Activated CD8-positive, alpha-beta memory T cell treated with anti-CD3 and anti-CD28 coated beads for 48 hours (primary cell): Measurements from ENCODE around the gene ARHGEF4.
"Not testable (repeated sequence)": the region's sequence is repeated elsewhere in the genome, so short reads cannot be mapped to it uniquely, and the experiment has no call there.

Source experiments
- DNase-seq, 3 experiments: peaks; one replicate each; pipeline ENCODE4 v3.0.0-alpha.2; 2020; ENCODE audit warnings: low read depth in 2 of 3, low spot score in 2 of 3

Gene ARHGEF4

GRCh38 chr2:130883496-130883895 lies 46.8 kb downstream of the ARHGEF4 start:
- DNase-seq = no peak

DNA sequence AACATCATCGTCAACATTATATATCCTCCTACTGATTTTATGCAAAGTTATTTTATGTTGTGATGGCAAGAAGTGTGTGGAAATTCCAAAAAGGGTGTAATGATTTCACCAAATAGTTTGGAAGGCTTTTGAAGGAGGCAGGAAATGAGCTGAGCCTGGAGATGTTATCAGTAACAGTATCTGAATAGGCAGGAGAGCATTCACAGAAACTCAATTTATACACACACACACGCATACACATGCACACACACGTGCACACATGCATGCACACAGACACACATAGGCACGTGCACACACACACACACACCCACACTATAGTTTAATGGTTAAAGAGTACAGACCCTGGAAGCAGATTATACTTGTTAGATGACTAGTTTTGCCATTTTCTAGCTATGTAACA lies 47.3 kb downstream of the ARHGEF4 start:
- DNase-seq = no peak

- no peak for DNase-seq
Observed at GRCh38 chr2:130884503-130884902, 47.8 kb downstream of the ARHGEF4 start.

DNA sequence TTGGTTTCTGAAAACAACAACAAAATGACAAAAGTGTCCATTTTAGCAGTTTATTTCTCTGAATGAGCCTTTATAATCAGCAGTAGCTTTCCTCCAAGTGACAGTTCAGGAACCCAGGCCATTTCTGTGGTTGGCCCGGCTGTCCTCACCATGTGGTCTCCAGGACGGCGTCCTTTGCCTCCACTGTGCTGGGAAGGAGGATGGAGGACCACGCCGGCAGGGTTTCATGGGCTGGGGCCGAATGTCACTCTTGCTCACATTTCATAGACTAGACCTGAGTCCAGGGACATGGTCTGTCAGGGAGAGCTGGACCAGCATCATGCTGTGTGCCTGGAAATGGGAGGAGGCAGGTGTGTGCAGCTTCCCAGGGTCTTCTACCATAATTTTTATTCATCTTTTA lies 50.9 kb downstream of the ARHGEF4 start:
- no peak for DNase-seq

- DNase-seq = no peak
Observed at GRCh38 chr2:130890941-130891669, 54.4 kb downstream of the ARHGEF4 start.

GRCh38 chr2:130891966-130892365 lies 55.3 kb downstream of the ARHGEF4 start:
- no peak for DNase-seq

DNA sequence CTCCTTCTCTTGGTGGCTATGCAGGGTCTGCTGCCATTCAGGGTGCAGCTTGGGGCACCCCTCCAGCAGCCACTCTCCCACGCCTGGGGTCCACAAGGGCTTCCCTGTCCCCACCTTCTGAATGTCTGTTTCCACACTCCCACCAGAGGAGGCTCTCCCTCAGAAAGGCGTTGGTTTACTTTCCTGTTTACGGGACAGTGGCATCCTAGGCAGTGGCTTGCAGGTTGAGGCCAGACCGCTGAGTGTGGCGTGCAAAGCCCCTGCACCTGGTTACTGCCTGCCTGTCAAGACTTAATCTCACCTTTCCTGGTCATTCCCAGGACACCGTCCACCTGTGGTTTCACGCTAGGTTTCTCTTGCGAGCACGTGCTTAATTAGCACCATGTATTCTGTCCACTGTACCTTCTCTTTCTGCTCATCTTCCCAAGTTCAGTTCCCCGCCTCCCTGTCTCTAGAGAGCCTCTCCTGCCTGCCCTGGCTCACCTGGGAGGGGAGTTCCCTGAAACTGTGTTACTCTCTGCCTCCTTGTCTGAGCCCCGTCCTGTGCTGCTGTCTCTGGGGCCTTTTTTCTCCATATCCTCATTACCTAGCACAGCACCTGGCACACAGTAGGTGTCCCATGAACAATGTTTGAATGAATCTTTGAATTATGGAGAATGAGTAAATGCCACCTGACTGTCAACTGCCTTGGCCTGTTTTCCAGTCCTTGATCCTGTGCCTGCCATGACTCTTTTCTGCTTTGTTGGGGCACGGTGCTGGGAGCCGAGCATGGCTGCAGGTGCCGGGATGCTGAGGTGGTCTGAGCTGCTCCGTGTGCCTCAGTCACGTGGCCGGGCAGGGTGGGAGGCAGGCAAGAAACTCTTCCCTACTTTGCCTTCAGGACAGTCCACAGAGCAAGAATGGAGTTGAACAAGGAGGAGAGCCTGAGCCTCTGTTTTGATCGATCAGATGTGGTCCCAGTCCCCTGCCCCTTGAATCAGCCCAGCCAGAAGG lies 56.4 kb downstream of the ARHGEF4 start:
- no peak for DNase-seq

- DNase-seq = no peak
Observed at GRCh38 chr2:130894326-130894942, 57.7 kb downstream of the ARHGEF4 start.

DNA sequence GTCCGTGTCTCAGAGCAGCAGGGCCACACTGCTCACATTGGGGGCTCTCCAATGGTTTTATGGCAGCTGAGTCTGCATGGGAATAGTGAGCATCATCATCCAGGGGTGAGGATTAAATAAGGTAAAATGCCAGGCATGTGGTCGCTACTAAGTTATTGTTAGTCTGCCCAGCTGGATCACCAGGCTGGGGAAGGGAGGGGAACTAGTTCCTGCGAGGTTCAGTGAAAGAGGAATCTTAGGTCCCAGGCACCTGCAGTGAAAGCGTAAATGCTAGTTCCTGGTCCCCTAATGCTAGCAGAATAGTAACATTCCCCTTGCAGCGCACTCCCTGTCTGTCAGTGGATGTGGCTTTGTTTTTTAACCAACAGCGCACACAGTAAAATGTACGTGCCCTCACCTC lies 60.1 kb downstream of the ARHGEF4 start:
- no peak for DNase-seq

- no peak for DNase-seq
Observed at GRCh38 chr2:130898553-130898952, 61.8 kb downstream of the ARHGEF4 start.

GRCh38 chr2:130899306-130899705 lies 62.6 kb downstream of the ARHGEF4 start:
- no peak for DNase-seq

- no peak for DNase-seq
Observed at GRCh38 chr2:130901061-130901460, 64.3 kb downstream of the ARHGEF4 start.

DNA sequence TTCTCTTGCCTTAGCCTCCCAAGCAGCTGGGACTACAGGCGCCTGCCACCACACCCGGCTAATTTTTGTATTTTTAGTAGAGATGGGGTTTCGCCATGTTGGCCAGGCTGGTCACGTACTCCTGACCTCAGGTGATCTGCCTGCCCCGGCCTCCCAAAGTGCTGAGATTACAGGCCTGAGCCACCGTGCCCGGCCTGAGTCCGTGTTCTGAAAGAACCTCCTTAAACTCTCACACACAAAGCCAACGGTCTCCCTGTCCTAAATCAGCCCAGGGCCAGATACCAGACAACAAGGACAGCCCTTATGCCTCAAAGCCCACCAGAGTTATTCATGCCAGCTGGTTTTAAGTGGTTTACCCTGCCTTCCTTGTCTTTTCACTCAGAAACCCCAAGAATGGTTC lies 64.9 kb downstream of the ARHGEF4 start:
- DNase-seq = not testable (repeated sequence)

DNA sequence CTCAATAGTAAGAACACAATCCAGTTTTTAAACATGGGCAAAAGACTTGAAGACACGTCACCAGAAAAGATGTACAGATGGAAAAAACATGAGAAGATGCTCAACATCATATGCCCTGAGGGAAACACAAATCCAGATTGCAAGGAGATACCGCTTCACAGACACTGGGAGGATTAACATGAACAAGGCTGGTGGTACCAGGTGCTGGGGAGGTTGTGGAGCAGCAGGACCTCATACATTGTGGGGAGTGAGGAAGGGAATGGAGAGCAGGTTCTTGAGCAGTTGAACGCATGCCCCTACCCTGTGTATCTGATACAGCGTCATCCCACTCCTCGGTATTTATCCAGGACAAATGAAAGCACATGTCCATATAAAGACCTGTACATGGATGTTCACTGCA lies 72.1 kb downstream of the ARHGEF4 start:
- DNase-seq = no peak

DNA sequence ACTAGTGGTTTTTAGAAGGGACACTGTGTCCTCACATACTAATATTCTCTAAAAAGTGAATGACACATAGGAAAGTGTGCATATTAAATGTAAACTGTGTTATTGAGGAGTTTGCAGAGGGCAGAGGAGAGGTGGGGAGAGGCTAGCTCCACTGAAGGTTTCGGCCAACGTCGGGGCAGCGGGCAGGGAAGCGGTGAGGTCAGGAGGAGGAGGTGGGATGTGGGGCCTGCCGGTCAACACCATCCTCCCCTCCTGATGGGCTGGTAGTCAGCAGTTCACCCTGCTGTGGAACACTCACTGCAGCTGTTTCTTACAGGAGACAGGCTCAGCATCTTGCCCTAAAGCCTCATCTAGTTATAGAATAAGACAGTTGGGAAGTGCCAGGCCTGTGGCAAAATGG lies 74.2 kb downstream of the ARHGEF4 start:
- DNase-seq = no peak

DNA sequence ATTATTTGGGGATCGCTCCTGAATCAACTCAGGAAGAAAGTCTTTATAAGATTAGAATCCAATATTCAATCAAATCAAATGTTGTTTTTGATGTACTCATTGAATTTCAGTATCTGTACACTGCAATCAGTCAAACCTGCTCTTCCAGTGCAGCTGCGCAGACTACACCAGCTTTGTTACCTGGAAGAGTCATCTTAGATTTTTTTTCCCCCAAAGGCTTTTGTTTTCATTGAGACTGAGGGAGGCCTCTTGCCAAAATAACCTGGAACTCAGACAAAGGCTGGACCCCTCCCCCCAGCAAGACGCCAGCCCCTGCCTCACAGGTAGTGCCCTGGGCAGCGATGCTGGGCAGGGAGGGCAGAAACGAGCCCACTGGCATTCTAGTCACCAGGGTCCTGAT lies 74.8 kb downstream of the ARHGEF4 start:
- no peak for DNase-seq

GRCh38 chr2:130911996-130912395 lies 75.3 kb downstream of the ARHGEF4 start:
- no peak for DNase-seq

- DNase-seq = no peak
Observed at GRCh38 chr2:130912471-130912870, 75.8 kb downstream of the ARHGEF4 start.

GRCh38 chr2:130913891-130914290 lies 77.2 kb downstream of the ARHGEF4 start:
- DNase-seq = no peak

DNA sequence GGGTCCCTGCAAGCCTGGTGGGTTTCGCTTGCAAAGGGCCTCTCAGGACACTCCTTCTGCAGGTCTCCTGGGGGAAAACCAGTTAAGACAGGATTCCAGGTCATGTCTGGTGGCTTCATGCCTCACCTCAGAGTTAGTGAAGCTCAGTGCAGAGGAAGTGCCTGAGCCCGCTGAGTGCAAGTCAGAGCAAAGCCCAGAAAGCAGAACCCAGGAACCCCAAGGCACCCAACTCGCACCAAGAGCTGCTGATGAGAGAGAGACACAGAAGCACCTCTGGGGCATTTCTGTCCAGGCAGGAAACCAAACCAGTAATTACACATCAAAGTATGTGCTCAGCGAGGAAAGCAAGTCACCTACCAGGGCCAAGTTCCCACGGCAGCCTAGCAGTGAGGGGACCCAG lies 78.4 kb downstream of the ARHGEF4 start:
- no peak for DNase-seq

DNA sequence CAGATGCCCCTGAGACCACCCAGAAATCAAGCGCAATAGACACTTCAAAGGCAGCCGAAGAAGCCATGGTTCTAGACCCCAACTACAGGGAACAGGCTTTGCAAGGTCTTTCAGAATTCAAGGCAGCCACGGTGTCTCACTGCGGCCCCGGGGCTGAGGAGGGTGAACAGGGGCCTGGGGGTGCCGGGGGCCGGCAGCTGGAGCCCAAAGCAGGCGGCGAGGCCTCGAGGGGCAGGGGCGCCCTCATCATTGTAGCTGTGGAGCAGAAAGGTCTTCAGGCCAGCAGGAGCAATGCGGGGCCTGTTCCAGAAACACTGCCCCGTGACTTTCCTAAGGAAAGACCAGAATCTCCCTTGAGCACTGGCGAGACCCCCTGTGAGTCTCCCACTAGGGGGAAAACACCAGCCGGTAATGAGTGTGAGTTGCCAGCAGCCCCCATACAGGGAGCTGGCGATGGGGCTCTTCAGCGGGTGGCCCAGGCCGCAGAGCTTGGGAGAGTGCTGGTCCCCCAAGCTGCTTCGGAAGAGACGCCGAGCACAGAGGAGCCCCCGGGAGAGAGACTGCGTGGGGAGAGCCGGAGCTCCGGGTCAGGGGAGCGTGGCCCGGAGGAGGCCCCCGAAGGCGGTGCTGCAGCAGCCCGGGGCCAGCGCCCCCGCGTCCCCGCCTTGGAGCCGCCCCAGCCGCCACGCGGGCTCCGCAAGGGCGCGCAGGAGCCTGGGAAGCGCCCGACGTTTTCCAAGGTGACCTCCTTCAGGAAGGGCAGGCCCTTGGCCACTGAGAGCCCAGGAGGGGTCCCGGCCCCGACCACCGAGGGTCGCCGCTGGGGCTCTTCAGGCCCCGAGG lies 79.1 kb downstream of the ARHGEF4 start:
- no peak for DNase-seq
